Thyroid gland (tissue), 4 donors: ENCODE measurements around the gene EFCAB12. TPM values are rescaled to one million over a fixed set of nuclear protein-coding genes. Genes with fewer than 3 reads are reported as not detected.

Source experiments
- DNase-seq, 2 donors: peaks; one replicate each; pipeline ENCODE4 v3.0.0-alpha.2; 2019
- H3K27ac ChIP-seq, 3 donors: fragments of 200-600 bp; sonication (generic); 1 replicate in 2 of 3; 2 replicates in 1 of 3; pipeline ENCODE4 v1.5.1; 2016 to 2019; ENCODE audit warnings: mild to moderate bottlenecking in 1 of 3, moderate library complexity in 1 of 3
- H3K27me3 ChIP-seq: fragments of 200-600 bp; sonication (generic); one replicate; pipeline ENCODE4 v1.5.1; 2019
- H3K36me3 ChIP-seq, 2 donors: fragments of 200-600 bp; sonication (generic); one replicate each; pipeline ENCODE4 v1.5.1; 2016 to 2019
- H3K4me1 ChIP-seq, 2 donors: fragments of 200-600 bp; sonication (generic); one replicate each; pipeline ENCODE4 v1.5.1; 2017 to 2019
- H3K4me3 ChIP-seq, 3 donors: fragments of 200-600 bp; sonication (generic); replicated peaks in 1 of 3; 1 replicate in 2 of 3; 2 replicates in 1 of 3; pipeline ENCODE4 v1.5.1; 2016; ENCODE audit warnings: mild to moderate bottlenecking in 1 of 3
- H3K9me3 ChIP-seq: fragments of 200-600 bp; sonication (generic); one replicate; pipeline ENCODE4 v1.5.1; 2017
- POLR2A ChIP-seq, 2 donors: fragments of 450-650 bp; IDR thresholded peaks; one replicate each; pipeline ENCODE4 v1.6.1; 2017; ENCODE audit warnings: antibody characterized with exemption in 2 of 2, mild to moderate bottlenecking in 2 of 2, moderate library complexity in 1 of 2
- WGBS, 2 donors: methylation state at CpG; one replicate each; pipeline ENCODE4 v1.1.5; 2017; 5-methylcytosine and 5-hydroxymethylcytosine counted together
- intact Hi-C: fragments of 100-400 bp; cut with DNase I; formaldehyde crosslinking; loops from one replicate; pipeline ENCODE4 v1.15.1; 2023
- total RNA-seq, 4 donors: library from RNA; depleted of rRNA; stranded (reverse); fragments of >200 nt; gene quantifications; one replicate each; pipeline ENCODE4 v1.2.3, GENCODE V29; 2016
- TF ChIP-seq, protein P1 (sequence below), 6 experiments: fragments of 200-600 bp in 3 of 6; fragments of 450-650 bp in 3 of 6; sonication (generic) in 3 of 6; IDR thresholded peaks; one replicate each; pipeline ENCODE4 v1.5.1; 2016 to 2019; ENCODE audit warnings: antibody characterized with exemption in 6 of 6, mild to moderate bottlenecking in 2 of 6, inconsistent platforms in 1 of 6, moderate library complexity in 1 of 6

Gene EFCAB12
- total RNA-seq, 4 donors from 2014 or later = 0.67 to 1.2 (median 0.74) TPM

DNA sequence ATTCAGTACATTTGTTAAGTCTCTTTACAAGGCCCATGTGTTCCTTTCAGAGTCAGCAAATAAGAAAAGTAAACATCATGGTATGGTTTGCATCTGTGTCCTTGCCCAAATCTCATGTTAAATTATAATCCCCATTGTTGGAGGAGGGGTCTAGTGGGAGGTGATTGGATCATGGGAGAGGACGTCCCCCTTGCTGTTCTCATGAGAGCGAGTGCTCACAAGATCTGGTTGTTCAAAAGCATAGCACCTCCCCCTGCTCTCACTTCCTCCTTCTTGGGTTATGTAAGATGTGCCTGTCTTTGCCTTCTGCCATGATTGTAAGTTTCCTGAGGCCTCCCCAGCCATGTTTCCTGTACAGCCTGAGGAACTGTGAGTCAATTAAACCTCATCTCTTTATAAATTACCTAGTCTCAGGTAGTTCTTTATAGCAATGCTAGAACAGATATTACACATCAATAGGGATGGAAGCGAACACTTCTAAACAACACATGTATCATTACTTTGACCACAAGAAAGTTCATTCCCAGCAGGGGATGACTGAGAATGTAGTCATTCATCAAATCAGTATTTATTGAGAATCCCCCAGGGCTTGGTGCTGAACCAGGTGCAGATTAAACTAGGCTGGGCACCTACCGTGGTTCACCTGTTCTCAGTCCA lies 4.1 kb downstream of the EFCAB12 start:
- H3K4me1 ChIP-seq = peaks cover 4 to 11% of the 10 kb centered on the region in 2 donors
- no peak overlapping the region for H3K4me3 ChIP-seq
- no peaks in the 10 kb centered on the region for H3K36me3 ChIP-seq
- no peak overlapping the region for H3K27ac ChIP-seq
- TF ChIP-seq, protein P1, sequence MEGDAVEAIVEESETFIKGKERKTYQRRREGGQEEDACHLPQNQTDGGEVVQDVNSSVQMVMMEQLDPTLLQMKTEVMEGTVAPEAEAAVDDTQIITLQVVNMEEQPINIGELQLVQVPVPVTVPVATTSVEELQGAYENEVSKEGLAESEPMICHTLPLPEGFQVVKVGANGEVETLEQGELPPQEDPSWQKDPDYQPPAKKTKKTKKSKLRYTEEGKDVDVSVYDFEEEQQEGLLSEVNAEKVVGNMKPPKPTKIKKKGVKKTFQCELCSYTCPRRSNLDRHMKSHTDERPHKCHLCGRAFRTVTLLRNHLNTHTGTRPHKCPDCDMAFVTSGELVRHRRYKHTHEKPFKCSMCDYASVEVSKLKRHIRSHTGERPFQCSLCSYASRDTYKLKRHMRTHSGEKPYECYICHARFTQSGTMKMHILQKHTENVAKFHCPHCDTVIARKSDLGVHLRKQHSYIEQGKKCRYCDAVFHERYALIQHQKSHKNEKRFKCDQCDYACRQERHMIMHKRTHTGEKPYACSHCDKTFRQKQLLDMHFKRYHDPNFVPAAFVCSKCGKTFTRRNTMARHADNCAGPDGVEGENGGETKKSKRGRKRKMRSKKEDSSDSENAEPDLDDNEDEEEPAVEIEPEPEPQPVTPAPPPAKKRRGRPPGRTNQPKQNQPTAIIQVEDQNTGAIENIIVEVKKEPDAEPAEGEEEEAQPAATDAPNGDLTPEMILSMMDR (IDR thresholded peaks at IDR 0.05) = no peak
- TF ChIP-seq POLR2A (IDR thresholded peaks at IDR 0.05) = no peak
- H3K27me3 ChIP-seq = no peaks in the 10 kb centered on the region
- 81 to 89% methylated on average over 4 of the region's 4 CpGs for whole genome bisulfite sequencing, 2 donors
- DNase-seq = no peak
- intact Hi-C loops = no loop called here
- no peaks in the 10 kb centered on the region for H3K9me3 ChIP-seq

DNA sequence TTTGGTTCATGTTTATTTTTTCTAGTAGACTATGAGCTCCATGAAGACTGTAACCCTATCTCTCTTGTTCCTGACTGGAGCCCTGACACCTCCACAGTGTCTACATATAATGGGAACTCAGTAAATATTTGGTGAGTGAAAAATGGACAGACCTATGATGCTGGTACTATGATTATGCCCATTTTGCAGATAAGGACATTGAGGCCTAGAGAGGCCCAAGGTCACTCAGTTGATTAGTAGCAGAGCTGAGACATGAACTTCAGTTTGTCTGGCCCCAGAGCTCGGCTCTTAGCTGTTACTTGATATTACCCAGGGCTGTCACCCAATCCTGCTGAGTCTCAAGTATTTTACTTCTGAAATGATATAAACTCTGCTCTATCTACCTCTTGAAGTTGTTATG lies 5.5 kb downstream of the EFCAB12 start:
- WGBS, 2 donors = 84 to 93% methylated on average over 1 of the region's 1 CpG
- intact Hi-C loops = no loop called here

DNA sequence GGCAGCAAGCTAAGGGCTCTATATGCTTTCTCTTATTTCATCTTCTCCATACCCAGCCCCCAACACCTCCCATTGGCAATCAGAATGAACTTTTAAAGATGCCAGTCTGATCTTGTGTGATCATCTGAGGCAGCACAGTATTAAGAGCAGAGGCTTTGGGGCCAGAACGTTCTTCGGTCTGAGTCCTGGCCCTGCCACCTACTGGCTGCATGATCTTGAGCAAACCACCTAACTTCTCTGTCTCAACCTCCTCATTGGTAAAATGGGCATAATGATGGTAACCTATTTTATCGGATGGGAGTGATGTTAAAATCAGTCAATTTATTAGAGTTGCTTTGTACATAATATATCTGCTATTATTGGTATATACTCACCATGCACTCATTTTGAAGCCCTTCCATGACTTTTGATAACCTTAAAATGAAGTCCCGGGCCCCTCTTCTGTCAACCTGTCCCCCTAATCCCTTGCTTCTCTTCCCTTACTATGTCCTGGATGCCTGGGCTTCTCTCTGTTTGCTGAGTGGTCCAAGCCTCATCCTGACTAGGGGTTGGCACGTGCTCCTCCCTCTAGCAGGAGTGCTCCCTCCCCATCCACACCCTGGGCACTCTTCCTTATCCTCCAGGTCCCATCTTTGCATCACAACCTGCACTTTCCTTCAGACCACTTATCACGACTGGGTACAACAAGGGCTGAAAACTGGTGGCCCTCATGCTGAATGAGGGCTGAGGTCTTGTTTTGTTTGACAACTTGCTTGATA lies 6.3 kb downstream of the EFCAB12 start:
- Histone ChIP-seq H3K4me3 (no peak overlapping the region), H3K36me3 (no peaks in the 10 kb centered on the region), H3K27ac (no peak overlapping the region), H3K27me3 (no peaks in the 10 kb centered on the region), H3K9me3 (no peaks in the 10 kb centered on the region), H3K4me1 (peaks cover 0 to 6% of the 10 kb centered on the region in 2 donors)
- DNase-seq = no peak
- WGBS, 2 donors = 76 to 80% methylated on average over 6 of the region's 6 CpGs
- intact Hi-C loops = no loop called here
- TF ChIP-seq POLR2A (IDR thresholded peaks at IDR 0.05) = no peak
- TF ChIP-seq, protein P1 (IDR thresholded peaks at IDR 0.05) = no peak

More for the DNA sequence above, 5.5 kb downstream of the EFCAB12 start:
- no peak for DNase-seq
- Histone ChIP-seq H3K27me3 (no peaks in the 10 kb centered on the region), H3K27ac (no peak overlapping the region), H3K4me3 (no peak overlapping the region), H3K9me3 (no peaks in the 10 kb centered on the region), H3K36me3 (no peaks in the 10 kb centered on the region), H3K4me1 (peaks cover 0 to 4% of the 10 kb centered on the region in 2 donors)
- TF ChIP-seq, protein P1 (IDR thresholded peaks at IDR 0.05) = no peak
- TF ChIP-seq POLR2A (IDR thresholded peaks at IDR 0.05) = no peak

DNA sequence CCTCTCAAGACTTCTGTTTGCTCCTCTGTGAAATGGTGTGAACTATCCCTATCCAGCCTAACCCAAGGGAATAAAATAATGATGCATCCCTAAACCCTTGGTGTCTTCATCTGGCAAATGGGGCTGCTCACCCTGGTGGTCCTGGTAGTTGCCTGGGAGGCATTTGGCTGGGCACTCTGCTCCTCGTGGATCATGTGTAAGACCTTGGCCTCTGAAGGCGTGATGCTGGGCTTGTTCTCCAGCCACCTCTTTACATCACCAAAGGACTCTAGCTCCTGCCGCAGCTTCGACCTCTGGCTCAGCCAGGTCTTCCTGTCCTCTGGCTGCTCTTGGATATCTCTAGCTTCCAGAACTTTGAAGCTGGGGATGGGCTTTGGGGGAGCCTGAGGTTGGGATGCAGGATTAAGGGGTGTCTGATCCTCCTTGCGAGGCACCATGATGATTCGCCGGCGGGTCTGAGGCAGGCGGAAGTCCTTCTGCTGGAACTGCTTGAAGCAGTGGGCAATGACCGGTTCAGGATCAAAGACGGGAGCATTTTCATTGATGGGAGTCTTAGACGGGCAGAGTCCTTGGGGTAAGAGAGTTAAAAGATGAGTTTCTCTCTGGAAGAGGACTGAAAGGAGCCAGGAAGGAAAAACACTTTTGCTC lies 7.1 kb downstream of the EFCAB12 start:
- no peaks in the 10 kb centered on the region for H3K36me3 ChIP-seq
- no peak overlapping the region for H3K4me3 ChIP-seq
- peaks cover 0 to 6% of the 10 kb centered on the region in 2 donors for H3K4me1 ChIP-seq
- 96 to 97% methylated on average over 10 to 12 of the region's 12 CpGs for WGBS, 2 donors
- intact Hi-C loops = no loop called here
- no peak for TF ChIP-seq POLR2A (IDR thresholded peaks at IDR 0.05)
- TF ChIP-seq, protein P1 (IDR thresholded peaks at IDR 0.05) = no peak
- H3K27me3 ChIP-seq = no peaks in the 10 kb centered on the region
- H3K27ac ChIP-seq = no peak overlapping the region
- DNase-seq = no peak
- H3K9me3 ChIP-seq = no peaks in the 10 kb centered on the region
